NCI-H146 treated with DMSO at 0.1 percent for 48 hours (cell line): ENCODE results near the gene TGDS.
"Not testable (repeated sequence)": the region's sequence is repeated elsewhere in the genome, so short reads cannot be mapped to it uniquely, and the experiment has no call there.

ENCODE experiments used
- DNase-seq: peaks from one replicate; lab custom pipeline; 2025; ENCODE audit not compliant: unreplicated experiment; lab: John Stamatoyannopoulos, UW

Gene TGDS

DNA sequence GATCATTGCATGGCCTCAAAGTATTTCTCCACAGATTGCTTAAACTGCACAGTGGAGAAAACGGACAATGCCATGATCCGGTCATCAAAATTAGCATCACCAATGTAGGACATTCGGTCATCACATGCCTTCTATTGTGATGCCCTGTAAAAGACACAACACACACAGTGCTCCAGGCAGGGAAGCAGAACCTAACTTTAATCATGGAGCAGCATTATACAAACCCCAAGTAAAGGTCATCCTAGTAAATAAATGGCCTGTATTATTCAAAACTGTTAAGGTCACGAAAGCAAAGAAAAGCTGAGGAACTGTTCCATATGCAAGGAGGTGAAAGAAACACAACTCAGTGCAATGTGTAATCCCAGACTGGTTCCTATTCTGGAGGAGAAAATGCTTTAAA is 42.2 kb downstream of the TGDS start:
- DNase-seq: no peak

GRCh38 chr13:94552095-94552494 is 43.9 kb downstream of the TGDS start:
- DNase-seq: no peak

DNA sequence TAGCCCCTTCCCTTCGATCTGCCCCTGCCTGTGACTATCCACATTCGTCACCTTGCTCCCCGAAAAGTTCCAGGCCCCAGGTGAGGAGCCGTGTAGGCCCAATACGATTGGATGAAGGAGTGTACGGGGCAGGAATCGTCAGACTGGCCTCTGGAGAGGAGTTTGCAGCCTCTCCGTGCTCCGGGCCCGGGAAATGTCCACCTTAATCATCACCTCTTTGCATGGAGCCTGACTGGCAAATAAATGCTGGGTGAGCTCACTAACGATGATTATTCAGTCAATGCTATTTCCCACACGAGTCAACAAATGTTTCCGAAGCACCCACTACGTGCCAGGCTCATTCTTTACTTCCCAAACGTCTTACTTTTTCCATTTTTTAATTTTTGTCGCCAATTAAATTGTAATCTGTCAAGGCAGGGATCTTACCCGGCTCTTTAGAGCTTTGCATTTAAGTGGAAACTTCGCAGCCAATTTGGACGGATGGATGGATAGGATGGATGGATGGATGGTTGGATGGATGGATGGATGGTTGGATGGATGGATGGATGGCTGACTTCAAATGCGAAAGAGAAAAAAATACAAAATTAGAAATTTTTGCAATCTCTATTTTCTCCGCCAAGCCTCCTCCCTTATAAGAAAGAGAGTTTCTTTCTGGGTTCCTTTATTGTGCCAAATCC is 45.8 kb downstream of the TGDS start:
- DNase-seq: no peak

GRCh38 chr13:94549232-94550061 is 46.5 kb downstream of the TGDS start:
- peak; percentile 90 for DNase-seq

DNA sequence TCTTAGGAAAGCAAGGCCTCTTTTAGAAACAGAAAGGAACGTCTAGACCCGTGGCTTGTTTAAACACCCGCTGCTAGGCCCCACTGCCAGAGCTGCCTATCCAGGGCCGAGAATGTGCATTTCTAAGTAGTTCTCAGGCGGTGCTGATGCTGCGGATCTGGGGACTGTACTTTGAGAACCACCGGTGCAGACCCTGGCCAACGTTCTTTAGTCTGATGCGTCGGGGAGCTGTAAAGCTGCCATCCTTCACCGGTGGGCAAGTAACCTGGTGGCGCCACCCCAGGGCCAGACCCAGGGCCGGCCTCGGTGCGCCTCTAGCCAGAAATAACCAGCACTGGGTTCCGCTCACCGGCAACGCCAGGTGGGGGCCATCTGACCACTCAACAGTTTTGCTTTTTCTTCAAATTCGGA is 47.1 kb downstream of the TGDS start:
- peak; percentile 70 for DNase-seq

- no peak for DNase-seq
Observed at GRCh38 chr13:94548382-94548781, 47.6 kb downstream of the TGDS start.

DNA sequence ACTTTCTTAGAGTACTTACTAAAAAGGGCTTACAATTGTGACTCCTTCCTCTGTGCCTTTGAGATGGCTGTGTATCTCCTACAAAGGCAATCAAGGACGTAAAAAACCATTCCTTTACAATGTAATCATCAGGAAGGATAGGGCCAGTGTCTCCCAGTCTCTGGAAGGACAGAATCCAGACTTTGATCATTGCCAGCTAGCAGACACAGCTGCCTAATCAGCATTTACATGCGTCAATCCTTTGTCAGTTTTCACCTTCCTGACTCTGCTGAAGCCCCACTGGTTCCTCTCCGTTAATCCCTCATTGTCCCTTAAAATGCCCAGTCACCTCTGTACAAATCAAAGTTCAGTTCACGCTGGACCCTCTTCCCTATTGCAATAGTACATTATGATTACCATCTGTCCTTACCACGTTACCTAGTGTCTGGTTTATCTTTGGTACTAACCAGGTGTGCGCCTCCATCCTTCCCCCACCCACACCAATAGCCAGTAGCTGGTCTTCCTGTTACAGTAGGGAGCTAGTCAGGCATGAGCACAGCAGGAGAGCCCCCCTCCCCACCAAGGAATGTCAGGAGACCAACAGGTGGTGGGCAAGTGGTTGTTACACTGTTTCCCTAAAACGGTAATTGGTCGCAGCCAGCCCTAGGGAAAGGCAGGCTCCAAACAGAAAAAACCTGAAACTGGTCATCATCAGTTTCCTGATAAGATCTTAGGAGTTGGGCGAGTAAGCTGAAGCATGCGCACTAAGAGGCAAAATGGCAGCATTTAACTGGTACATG is 49.7 kb downstream of the TGDS start:
- peak; percentile 65 for DNase-seq

GRCh38 chr13:94544922-94545321 is 51.0 kb downstream of the TGDS start:
- no peak for DNase-seq

DNA sequence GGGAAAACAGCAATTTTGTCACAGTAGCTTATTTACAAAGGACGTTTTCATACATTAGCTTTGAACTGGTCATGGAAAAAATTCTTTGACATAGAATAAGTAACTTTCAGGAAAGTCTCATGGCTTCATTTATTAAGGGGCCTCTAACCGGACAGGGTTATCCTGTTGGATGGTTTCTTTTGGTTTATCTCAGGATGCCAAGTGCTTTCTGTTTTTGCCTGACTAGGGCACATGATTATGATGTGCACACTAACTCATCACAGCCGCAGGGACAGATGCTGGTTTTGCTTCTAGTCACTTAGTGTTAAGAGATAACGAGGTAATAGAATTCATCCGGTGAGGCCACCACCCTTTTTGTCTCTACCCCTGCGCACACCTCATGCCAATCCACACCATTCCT is 53.0 kb downstream of the TGDS start:
- DNase-seq: no peak

- DNase-seq: no peak
Observed at GRCh38 chr13:94537740-94538630, 58.0 kb downstream of the TGDS start.

- no peak for DNase-seq
Observed at GRCh38 chr13:94535775-94536174, 60.2 kb downstream of the TGDS start.

DNA sequence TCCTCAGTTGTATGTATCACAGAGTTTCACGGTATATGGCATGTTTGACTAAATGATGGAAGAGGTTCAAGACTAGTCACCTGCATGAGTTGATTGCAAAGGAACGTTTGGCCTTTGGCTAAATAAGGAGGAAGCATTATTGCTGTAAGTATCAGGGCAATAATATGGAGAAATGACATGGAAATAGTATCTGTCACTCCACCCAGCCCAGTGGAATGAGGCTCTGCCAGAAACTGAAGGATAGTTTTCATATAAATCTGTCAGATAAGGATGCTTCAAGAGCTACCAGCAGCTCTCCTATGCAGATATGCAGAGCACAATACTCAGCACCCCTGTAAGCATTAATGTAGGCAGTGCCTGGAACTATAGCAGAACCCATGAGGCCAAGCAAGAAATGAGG is 60.7 kb downstream of the TGDS start:
- DNase-seq: no peak

DNA sequence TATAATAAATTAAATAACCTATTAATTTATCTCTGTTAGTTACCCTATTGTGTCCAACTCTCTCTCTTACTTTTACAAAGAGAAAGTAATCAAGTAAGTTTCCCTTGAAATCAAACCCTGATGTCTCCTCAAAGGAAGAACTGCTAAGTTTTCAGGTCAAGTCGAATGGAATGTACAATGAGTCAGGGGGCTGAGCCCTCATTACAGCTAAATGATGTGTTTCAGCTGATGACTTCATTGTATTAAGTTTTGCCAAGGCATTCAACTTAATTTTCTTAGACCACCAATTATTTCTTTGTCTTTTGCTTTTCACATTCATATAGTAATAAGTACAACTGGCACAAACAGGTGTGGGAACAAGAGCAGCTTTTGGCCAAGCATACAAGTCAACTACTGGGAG is 61.8 kb downstream of the TGDS start:
- no peak for DNase-seq

DNA sequence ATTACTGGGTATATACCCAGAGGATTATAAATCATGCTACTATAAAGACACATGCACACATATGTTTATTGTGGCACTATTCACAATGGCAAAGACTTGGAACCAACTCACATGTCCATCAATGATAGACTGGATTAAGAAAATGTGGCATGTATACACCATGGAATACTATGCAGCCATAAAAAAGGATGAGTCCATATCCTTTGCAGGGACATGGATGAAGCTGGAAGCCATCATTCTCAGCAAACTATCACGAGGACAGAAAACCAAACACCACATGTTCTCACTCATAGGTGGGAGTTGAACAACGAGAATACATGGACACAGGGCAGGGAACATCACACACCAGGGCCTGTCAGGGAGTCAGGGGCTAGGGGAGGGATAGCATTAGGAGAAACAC is 63.7 kb downstream of the TGDS start:
- DNase-seq: not testable (repeated sequence)

- not testable (repeated sequence) for DNase-seq
Observed at GRCh38 chr13:94526956-94527355, 69.0 kb downstream of the TGDS start.

DNA sequence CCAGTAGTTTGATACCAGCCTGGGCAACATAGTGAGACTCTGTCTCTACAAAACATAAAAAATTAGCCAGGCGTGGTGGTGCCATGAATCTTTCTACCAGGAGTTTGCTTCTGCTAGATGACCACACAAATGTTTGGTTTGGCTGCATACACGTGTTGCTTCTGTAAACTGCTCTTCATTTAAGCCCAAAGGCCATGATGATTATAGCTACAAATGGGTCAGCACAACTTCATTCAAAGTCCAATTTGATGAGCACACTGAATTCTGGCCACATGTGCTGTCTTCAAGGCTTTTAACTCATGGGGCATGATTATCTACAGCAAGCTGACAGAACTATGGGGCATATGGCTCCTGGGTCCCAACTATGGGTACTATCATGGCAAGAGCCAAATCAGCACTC is 70.2 kb downstream of the TGDS start:
- no peak for DNase-seq

GRCh38 chr13:94524407-94524806 is 71.5 kb downstream of the TGDS start:
- DNase-seq: no peak
